Stomach (tissue), 4 donors: ENCODE results near the gene NYNRIN.

ENCODE experiments used
- EP300 ChIP-seq: sonication (generic); formaldehyde crosslinking; IDR thresholded peaks from one replicate; pipeline ENCODE4 v1.6.1; 2017; ENCODE audit warnings: antibody characterized with exemption
- POLR2A ChIP-seq, 4 donors: fragments of 450-650 bp; IDR thresholded peaks; one replicate each; pipeline ENCODE4 v1.6.1; 2016; ENCODE audit warnings: antibody characterized with exemption in 4 of 4, control low read depth in 2 of 4, mild to moderate bottlenecking in 1 of 4, moderate library complexity in 1 of 4
- POLR2AphosphoS5 ChIP-seq, 3 donors: sonication (generic); formaldehyde crosslinking; IDR thresholded peaks; one replicate each; pipeline ENCODE4 v1.6.1; 2016; ENCODE audit warnings: antibody characterized with exemption in 3 of 3
- TF ChIP-seq, protein P1 (sequence below), 7 experiments: fragments of 450-650 bp in 4 of 7; fragments of 200-600 bp in 3 of 7; sonication (generic) in 3 of 7; IDR thresholded peaks; one replicate each; pipeline ENCODE4 v1.5.1; 2016 to 2019; ENCODE audit warnings: antibody characterized with exemption in 7 of 7, control low read depth in 2 of 7, mild to moderate bottlenecking in 1 of 7

DNA sequence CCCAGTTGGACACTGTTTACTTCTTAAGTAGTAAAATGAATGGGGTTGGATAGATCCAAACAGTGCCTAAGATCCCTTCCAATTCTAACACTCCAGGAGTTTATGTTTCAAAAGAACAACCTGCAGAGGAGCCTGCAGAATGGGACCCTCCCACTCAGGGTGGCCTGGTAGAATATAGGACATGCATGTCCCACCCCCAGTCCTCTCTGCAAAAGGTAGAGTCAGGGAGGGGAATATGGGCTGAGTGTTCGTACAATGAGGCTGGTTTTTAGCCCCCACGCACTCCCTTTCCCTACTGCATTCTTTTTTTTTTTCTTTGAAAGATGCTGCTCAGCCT lies 11.8 kb upstream of the NYNRIN start:
- TF ChIP-seq, protein P1, sequence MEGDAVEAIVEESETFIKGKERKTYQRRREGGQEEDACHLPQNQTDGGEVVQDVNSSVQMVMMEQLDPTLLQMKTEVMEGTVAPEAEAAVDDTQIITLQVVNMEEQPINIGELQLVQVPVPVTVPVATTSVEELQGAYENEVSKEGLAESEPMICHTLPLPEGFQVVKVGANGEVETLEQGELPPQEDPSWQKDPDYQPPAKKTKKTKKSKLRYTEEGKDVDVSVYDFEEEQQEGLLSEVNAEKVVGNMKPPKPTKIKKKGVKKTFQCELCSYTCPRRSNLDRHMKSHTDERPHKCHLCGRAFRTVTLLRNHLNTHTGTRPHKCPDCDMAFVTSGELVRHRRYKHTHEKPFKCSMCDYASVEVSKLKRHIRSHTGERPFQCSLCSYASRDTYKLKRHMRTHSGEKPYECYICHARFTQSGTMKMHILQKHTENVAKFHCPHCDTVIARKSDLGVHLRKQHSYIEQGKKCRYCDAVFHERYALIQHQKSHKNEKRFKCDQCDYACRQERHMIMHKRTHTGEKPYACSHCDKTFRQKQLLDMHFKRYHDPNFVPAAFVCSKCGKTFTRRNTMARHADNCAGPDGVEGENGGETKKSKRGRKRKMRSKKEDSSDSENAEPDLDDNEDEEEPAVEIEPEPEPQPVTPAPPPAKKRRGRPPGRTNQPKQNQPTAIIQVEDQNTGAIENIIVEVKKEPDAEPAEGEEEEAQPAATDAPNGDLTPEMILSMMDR (IDR thresholded peaks at IDR 0.05) = no peak
- no peak for TF ChIP-seq POLR2AphosphoS5 (IDR thresholded peaks at IDR 0.05)
- no peak for TF ChIP-seq POLR2A (IDR thresholded peaks at IDR 0.05)
- no peak for TF ChIP-seq EP300
